GM10266 (cell line): ENCODE measurements around the gene MYO3B.
"Not testable (repeated sequence)": the region's sequence is repeated elsewhere in the genome, so short reads cannot be mapped to it uniquely, and the experiment has no call there.

ENCODE experiments used
- DNase-seq: peaks from one replicate; pipeline ENCODE4 v3.0.0; 2012; ENCODE audit errors: extremely low spot score
- CTCF ChIP-seq: IDR thresholded peaks from 2 replicates; pipeline ENCODE4 v1.5.1; 2012; ENCODE audit warnings: mild to moderate bottlenecking, low read depth; ENCODE audit not compliant: control insufficient read depth, insufficient read depth; ENCODE audit errors: missing control alignments

Gene MYO3B

GRCh38 chr2:170420961-170421687, 243.2 kb downstream of the MYO3B start:
- no peak for TF ChIP-seq CTCF
- DNase-seq, result no peak

GRCh38 chr2:170423919-170424318, 246.0 kb downstream of the MYO3B start:
- no peak for TF ChIP-seq CTCF
- DNase-seq, result no peak

GRCh38 chr2:170425281-170425751, 247.4 kb downstream of the MYO3B start:
- TF ChIP-seq CTCF, result no peak
- no peak for DNase-seq

GRCh38 chr2:170428868-170429267, 250.9 kb downstream of the MYO3B start:
- no peak for TF ChIP-seq CTCF
- DNase-seq, result no peak

GRCh38 chr2:170432823-170433222, 254.9 kb downstream of the MYO3B start:
- TF ChIP-seq CTCF, result no peak
- no peak for DNase-seq

GRCh38 chr2:170433448-170433847, 255.5 kb downstream of the MYO3B start:
- TF ChIP-seq CTCF, result no peak
- DNase-seq, result no peak

- not testable (repeated sequence) for DNase-seq
These were observed 256.4 kb downstream of the MYO3B start for GRCh38 chr2:170434396-170434795.
